Caco-2 (cell line): ENCODE data around the gene RCE1. TPM values are rescaled to one million over a fixed set of nuclear protein-coding genes. Genes with fewer than 3 reads are reported as not detected.

Experiments
- BruUV-seq: library from RNA; stranded (reverse); fragments of 400-500 nt; replicated peaks from 2 replicates; lab custom pipeline; 2021; lab: Mats Ljungman, UMichigan
- CTCF ChIA-PET: fragments of 300-600 bp; sonication (Branson Sonifier 250); formaldehyde crosslinking; loops from one replicate; lab custom pipeline; 2022; ENCODE audit warnings: antibody characterized with exemption; lab: Charles Lee
- POLR2A ChIA-PET: fragments of 300-600 bp; sonication (Branson Sonifier 250); formaldehyde crosslinking; loops from one replicate; lab custom pipeline; 2022; ENCODE audit warnings: antibody characterized with exemption; lab: Charles Lee
- DNase-seq, 2 experiments: peaks; one replicate each; pipeline versions ENCODE4 v3.0.0 to v3.0.0-alpha.2; 2020 to 2022
- H3K27me3 ChIP-seq: replicated peaks from 2 replicates; pipeline ENCODE4 v1.6.0; 2011; ENCODE audit warnings: low read length; ENCODE audit not compliant: control insufficient read depth, insufficient read depth
- H3K36me3 ChIP-seq: 2 replicates; pipeline ENCODE4 v1.5.1; 2011; ENCODE audit warnings: low read length; ENCODE audit not compliant: control insufficient read depth, insufficient read depth
- H3K4me1 ChIP-seq: fragments of 250-450 bp; sonication (Bioruptor Pico); 2 replicates; pipeline ENCODE4 v1.5.1; 2020; ENCODE audit warnings: mild to moderate bottlenecking
- H3K4me3 ChIP-seq: 2 replicates; pipeline ENCODE4 v1.5.1; 2011; ENCODE audit warnings: low read depth, mild to moderate bottlenecking, control low read depth, low read length
- H3K9me3 ChIP-seq: fragments of 250-450 bp; sonication (Bioruptor Pico); 2 replicates; pipeline ENCODE4 v1.5.1; 2020; ENCODE audit warnings: mild to moderate bottlenecking, moderate library complexity
- H3K27ac Mint-ChIP-seq: one replicate; pipeline ENCODE4 v1.8.0; 2022; ENCODE audit warnings: mixed read lengths; ENCODE audit not compliant: unreplicated experiment
- H3K27me3 Mint-ChIP-seq: one replicate; pipeline ENCODE4 v1.8.0; 2022; ENCODE audit warnings: mixed read lengths; ENCODE audit not compliant: insufficient read depth, unreplicated experiment
- H3K36me3 Mint-ChIP-seq: one replicate; pipeline ENCODE4 v1.8.0; 2022; ENCODE audit warnings: mild to moderate bottlenecking, mixed read lengths; ENCODE audit not compliant: insufficient read depth, unreplicated experiment
- H3K4me1 Mint-ChIP-seq: one replicate; pipeline ENCODE4 v1.8.0; 2022; ENCODE audit warnings: low read depth, mixed read lengths; ENCODE audit not compliant: unreplicated experiment
- H3K4me3 Mint-ChIP-seq: one replicate; pipeline ENCODE4 v1.8.0; 2022; ENCODE audit warnings: mild to moderate bottlenecking, moderate library complexity, mixed read lengths; ENCODE audit not compliant: unreplicated experiment
- H3K9me3 Mint-ChIP-seq: one replicate; pipeline ENCODE4 v1.8.0; 2022; ENCODE audit warnings: mixed read lengths; ENCODE audit not compliant: unreplicated experiment
- CTCF ChIP-seq, 2 experiments: fragments of 200-600 bp in 1 of 2; IDR thresholded peaks; 1 replicate in 1 of 2; 2 replicates in 1 of 2; pipeline versions ENCODE4 v1.5.1 to v1.8.0; 2011 to 2022; ENCODE audit warnings: antibody characterized with exemption in 1 of 2, control low read depth in 1 of 2, inconsistent platforms in 1 of 2, low read depth in 1 of 2, low read length in 1 of 2, mild to moderate bottlenecking in 1 of 2, moderate library complexity in 1 of 2; ENCODE audit not compliant: insufficient read depth in 1 of 2, severe bottlenecking in 1 of 2, unreplicated experiment in 1 of 2
- intact Hi-C: fragments of 100-400 bp; cut with micrococcal nuclease; formaldehyde crosslinking; loops from one replicate; pipeline ENCODE4 v1.10.0; 2022; ENCODE audit not compliant: unreplicated experiment
- total RNA-seq: library from RNA; stranded (reverse); gene quantifications from 2 replicates; pipeline ENCODE4 v1.2.3, GENCODE V29; 2022

The RCE1 gene
- total RNA-seq, 1 experiment from 2014 or later, result 60.7 TPM

GRCh38 chr11:66881927-66882452 is 38.7 kb downstream of the RCE1 start:
- intact Hi-C loops, result no loop called here
- BruUV-seq, result no TSS peak
- no peak overlapping the region for H3K4me3 Mint-ChIP-seq
- no peaks in the 10 kb centered on the region for H3K36me3 Mint-ChIP-seq
- no peaks in the 10 kb centered on the region for H3K9me3 ChIP-seq
- peaks cover 6% of the 10 kb centered on the region for H3K4me1 Mint-ChIP-seq
- no peaks in the 10 kb centered on the region for H3K36me3 ChIP-seq
- H3K9me3 Mint-ChIP-seq, result no peaks in the 10 kb centered on the region
- no peaks in the 10 kb centered on the region for H3K27me3 ChIP-seq
- H3K27ac Mint-ChIP-seq, result no peak overlapping the region
- CTCF ChIA-PET, result interaction anchor here (0.7 to 1.3 kb wide), 2 partner anchors 13 to 569 kb away, joined by 5 read pairs; no protein-coding TSS in a partner anchor
- POLR2A ChIA-PET, result no interaction called here
- TF ChIP-seq CTCF (IDR thresholded peaks at IDR 0.05; ENCODE audit: insufficient read depth in 1 of 2, low read depth in 1 of 2, low read length in 1 of 2, severe bottlenecking in 1 of 2, unreplicated experiment in 1 of 2), result no peak
- no peak for DNase-seq
- no peaks in the 10 kb centered on the region for H3K27me3 Mint-ChIP-seq
- H3K4me1 ChIP-seq, result no peaks in the 10 kb centered on the region; the same call in 1 of the 2 replicates
- H3K4me3 ChIP-seq, result no peak overlapping the region

- no peak overlapping the region for H3K27ac Mint-ChIP-seq
- no peaks in the 10 kb centered on the region for H3K27me3 Mint-ChIP-seq
- intact Hi-C loops, result loop anchor here (1.0 kb wide), 1 partner anchor 188 kb away; no protein-coding TSS in a partner anchor
- BruUV-seq, result no TSS peak
- DNase-seq, result no peak
- H3K27me3 ChIP-seq, result no peaks in the 10 kb centered on the region
- H3K36me3 ChIP-seq, result no peaks in the 10 kb centered on the region
- POLR2A ChIA-PET, result no interaction called here
- no peaks in the 10 kb centered on the region; the same call in 1 of the 2 replicates for H3K4me1 ChIP-seq
- H3K4me1 Mint-ChIP-seq, result peaks cover 6% of the 10 kb centered on the region
- no peaks in the 10 kb centered on the region for H3K9me3 Mint-ChIP-seq
- no peak overlapping the region for H3K4me3 ChIP-seq
- TF ChIP-seq CTCF (IDR thresholded peaks at IDR 0.05; ENCODE audit: insufficient read depth in 1 of 2, low read depth in 1 of 2, low read length in 1 of 2, severe bottlenecking in 1 of 2, unreplicated experiment in 1 of 2), result no peak
- no peak overlapping the region for H3K4me3 Mint-ChIP-seq
- no peaks in the 10 kb centered on the region for H3K9me3 ChIP-seq
- CTCF ChIA-PET, result interaction anchor here (0.7 to 1.3 kb wide), 4 partner anchors 9 to 569 kb away, joined by 3 to 5 read pairs (median 4); no protein-coding TSS in a partner anchor
- no peaks in the 10 kb centered on the region for H3K36me3 Mint-ChIP-seq
These were observed 39.3 kb downstream of the RCE1 start for GRCh38 chr11:66882561-66883015.

GRCh38 chr11:66883016-66883965 is 40.0 kb downstream of the RCE1 start:
- no peak overlapping the region for H3K27ac Mint-ChIP-seq

More at GRCh38 chr11:66883016-66883965, 40.0 kb downstream of the RCE1 start:
- ChIA-PET POLR2A (no interaction called here), CTCF (interaction anchor here (1.0 to 1.3 kb wide), 2 partner anchors 10 to 28 kb away, joined by 3 to 4 read pairs; no protein-coding TSS in a partner anchor)
- peak; percentile 75 to 83 for DNase-seq
- TF ChIP-seq CTCF (IDR thresholded peaks at IDR 0.05; ENCODE audit: insufficient read depth in 1 of 2, low read depth in 1 of 2, low read length in 1 of 2, severe bottlenecking in 1 of 2, unreplicated experiment in 1 of 2), result peak; percentile 73 to 81
- Mint-ChIP-seq H3K4me1 (peaks cover 6% of the 10 kb centered on the region), H3K4me3 (no peak overlapping the region), H3K27me3 (no peaks in the 10 kb centered on the region), H3K36me3 (no peaks in the 10 kb centered on the region), H3K9me3 (no peaks in the 10 kb centered on the region)
- no TSS peak for BruUV-seq
- Histone ChIP-seq H3K27me3 (no peaks in the 10 kb centered on the region), H3K4me1 (no peaks in the 10 kb centered on the region; the same call in 1 of the 2 replicates), H3K36me3 (no peaks in the 10 kb centered on the region), H3K9me3 (no peaks in the 10 kb centered on the region), H3K4me3 (no peak overlapping the region)
- intact Hi-C loops, result loop anchor here (1.0 kb wide), 1 partner anchor 189 kb away; no protein-coding TSS in a partner anchor
